Endothelial cell of umbilical vein (primary cell): ENCODE measurements around the gene IAPP. TPM values are rescaled to one million over a fixed set of nuclear protein-coding genes. Genes with fewer than 3 reads are reported as not detected.

ENCODE experiments used
- BruUV-seq: library from RNA; stranded (reverse); fragments of 400-500 nt; replicated peaks from 2 replicates; lab custom pipeline; 2021; lab: Mats Ljungman, UMichigan
- CTCF ChIA-PET: fragments of 300-600, 350-600 bp; sonication (Branson Sonifier 250); formaldehyde crosslinking; loops from one replicate; lab custom pipeline; 2021; ENCODE audit warnings: antibody characterized with exemption, inconsistent platforms; lab: Charles Lee
- POLR2A ChIA-PET: fragments of 300-600, 350-600 bp; sonication (Branson Sonifier 250); formaldehyde crosslinking; loops from one replicate; lab custom pipeline; 2021; ENCODE audit warnings: antibody characterized with exemption, inconsistent platforms; lab: Charles Lee
- DNase-seq: peaks from one replicate; pipeline ENCODE4 v3.0.0-alpha.2; 2011; ENCODE audit warnings: low read depth, low spot score
- FAIRE-seq: peaks from 2 replicates; lab custom pipeline; 2011; peaks lifted over from hg19 to GRCh38; lab: Jason Lieb, UNC
- H2AFZ ChIP-seq: 2 replicates; pipeline ENCODE4 v1.6.0; 2012; ENCODE audit warnings: low read depth, low read length, control low read depth, inconsistent platforms
- H3K27ac ChIP-seq: 2 replicates; pipeline ENCODE4 v1.5.1; 2011; ENCODE audit warnings: low read depth, mild to moderate bottlenecking, control low read depth, low read length, moderate library complexity; ENCODE audit not compliant: insufficient read depth
- H3K27me3 ChIP-seq, 2 experiments: 2 replicates each; pipeline versions ENCODE4 v1.6.0 to v1.6.1; 2011; ENCODE audit warnings: low read length in 2 of 2, mixed read lengths in 1 of 2; ENCODE audit not compliant: control insufficient read depth in 2 of 2, insufficient read depth in 2 of 2
- H3K36me3 ChIP-seq, 2 experiments: 2 replicates in 1 of 2; 3 replicates in 1 of 2; pipeline ENCODE4 v1.5.1; 2011; ENCODE audit warnings: low read length in 2 of 2, mild to moderate bottlenecking in 1 of 2, moderate library complexity in 1 of 2; ENCODE audit not compliant: control insufficient read depth in 2 of 2, insufficient read depth in 2 of 2; ENCODE audit errors: extremely low read depth in 1 of 2
- H3K4me1 ChIP-seq: 3 replicates; pipeline ENCODE4 v1.5.1; 2011; ENCODE audit warnings: mild to moderate bottlenecking, low read length; ENCODE audit not compliant: control insufficient read depth, insufficient read depth; ENCODE audit errors: extremely low read depth
- H3K4me2 ChIP-seq: 2 replicates; pipeline ENCODE4 v1.6.1; 2011; ENCODE audit warnings: low read length, control low read depth, mixed read lengths; ENCODE audit not compliant: insufficient read depth
- H3K4me3 ChIP-seq, 3 experiments: fragments of 200-600 bp in 1 of 3; sonication (generic), shearing (Covaris generic) in 1 of 3; replicated peaks in 1 of 3; 2 replicates each; pipeline ENCODE4 v1.5.1; 2011 to 2016; ENCODE audit warnings: control low read depth in 3 of 3, low read length in 3 of 3, mild to moderate bottlenecking in 2 of 3, inconsistent platforms in 1 of 3, low read depth in 1 of 3, moderate library complexity in 1 of 3; ENCODE audit not compliant: insufficient read depth in 1 of 3
- H3K79me2 ChIP-seq: 2 replicates; pipeline ENCODE4 v1.6.0; 2012; ENCODE audit warnings: low read length, inconsistent platforms; ENCODE audit not compliant: control insufficient read depth, insufficient read depth
- H3K9ac ChIP-seq: replicated peaks from 2 replicates; pipeline ENCODE3; 2011; ENCODE audit warnings: low read length, control low read depth; ENCODE audit not compliant: insufficient read depth; ENCODE audit errors: extremely low read depth
- H3K9me1 ChIP-seq: replicated peaks from 3 replicates; pipeline ENCODE4 v1.6.0; 2011; ENCODE audit warnings: mild to moderate bottlenecking, low read length; ENCODE audit not compliant: control insufficient read depth, insufficient read depth; ENCODE audit errors: extremely low read depth
- H3K9me3 ChIP-seq: replicated peaks from 2 replicates; pipeline ENCODE4 v1.5.1; 2012; ENCODE audit warnings: low read length, inconsistent platforms; ENCODE audit not compliant: control insufficient read depth, insufficient read depth
- H4K20me1 ChIP-seq: replicated peaks from 2 replicates; pipeline ENCODE3; 2011; ENCODE audit warnings: mild to moderate bottlenecking, low read length; ENCODE audit not compliant: control insufficient read depth, insufficient read depth; ENCODE audit errors: extremely low read depth
- CTCF ChIP-seq, 2 donors: IDR thresholded peaks; 1 replicate in 1 of 2; 2 replicates in 1 of 2; pipeline ENCODE4 v1.5.1; 2011; ENCODE audit warnings: low read length in 2 of 2, mild to moderate bottlenecking in 2 of 2, moderate library complexity in 2 of 2, control low read depth in 1 of 2, inconsistent platforms in 1 of 2, low read depth in 1 of 2; ENCODE audit not compliant: insufficient read depth in 1 of 2; ENCODE audit errors: extremely low read depth in 1 of 2
- EZH2 ChIP-seq: IDR thresholded peaks from 2 replicates; pipeline ENCODE4 v1.6.1; 2012; ENCODE audit warnings: borderline replicate concordance, low read depth, mild to moderate bottlenecking, moderate library complexity, low read length, inconsistent platforms; ENCODE audit not compliant: severe bottlenecking
- FOS ChIP-seq: IDR thresholded peaks from 2 replicates; pipeline ENCODE4 v1.6.1; 2011; ENCODE audit warnings: mild to moderate bottlenecking, low read length, moderate library complexity, borderline replicate concordance; ENCODE audit not compliant: insufficient read depth
- GATA2 ChIP-seq: IDR thresholded peaks from 2 replicates; pipeline ENCODE4 v1.7.0; 2011; ENCODE audit warnings: low read depth, mild to moderate bottlenecking, moderate library complexity, mixed read lengths, low read length; ENCODE audit not compliant: insufficient read length, insufficient read depth
- JUN ChIP-seq: IDR thresholded peaks from 2 replicates; pipeline ENCODE4 v1.6.1; 2011; ENCODE audit warnings: borderline replicate concordance, low read depth; ENCODE audit not compliant: insufficient read length, insufficient read depth
- MAX ChIP-seq: IDR thresholded peaks from 2 replicates; pipeline ENCODE4 v1.6.1; 2011; ENCODE audit not compliant: insufficient read depth, insufficient read length
- MYC ChIP-seq: IDR thresholded peaks from one replicate; pipeline ENCODE4 v1.6.1; 2011; ENCODE audit warnings: mild to moderate bottlenecking, low read depth, low read length
- POLR2A ChIP-seq: IDR thresholded peaks from 2 replicates; pipeline ENCODE4 v1.6.1; 2012; ENCODE audit warnings: low read depth, mild to moderate bottlenecking, control low read depth, low read length
- POLR2AphosphoS5 ChIP-seq: IDR thresholded peaks from 2 replicates; pipeline ENCODE4 v1.6.1; 2012; ENCODE audit warnings: low read depth, mild to moderate bottlenecking, control low read depth, low read length, moderate library complexity; ENCODE audit not compliant: insufficient read depth
- dilution Hi-C: fragments of 300-500 bp; cut with MboI; formaldehyde crosslinking; loops from one replicate; pipeline ENCODE4 v1.15.0; 2019; ENCODE audit warnings: low sequenced_read_pairs; ENCODE audit not compliant: extremely low pct_ligation_motif_present
- intact Hi-C: fragments of 100-400 bp; cut with micrococcal nuclease; formaldehyde crosslinking; loops from one replicate; pipeline ENCODE4 v1.10.0; 2022
- polyA plus RNA-seq, 4 experiments: library from polyadenylated mRNA; depleted of rRNA in 3 of 4; stranded (reverse) in 3 of 4; unstranded in 1 of 4; fragments of >200 nt; gene quantifications; 2 replicates each; pipeline versions ENCODE4 v1.2.1 to v1.2.3, GENCODE V29; 2011 to 2012; ENCODE audit warnings: missing spikeins in 1 of 4
- total RNA-seq: library from RNA; stranded (reverse); gene quantifications from 2 replicates; pipeline ENCODE4 v1.2.3, GENCODE V29; 2021

IAPP gene
- total and polyA plus RNA-seq, 2 donors (not counting 3 experiments of a cell fraction or from before 2014, with no cell fraction given) = not detected

GRCh38 chr12:21413369-21414277 lies 40.9 kb downstream of the IAPP start:
- no peak for FAIRE-seq
- no peak overlapping the region for H3K4me3 ChIP-seq
- dilution Hi-C loops = no loop called here

More at GRCh38 chr12:21413369-21414277, 40.9 kb downstream of the IAPP start:
- H3K27ac ChIP-seq = no peak overlapping the region
- BruUV-seq = no TSS peak
- CTCF ChIA-PET = interaction anchor here (1.6 kb wide), 1 partner anchor 24 kb away, joined by 5 read pairs; the partner anchor contains the start of gene PYROXD1
- no peaks in the 10 kb centered on the region for H3K36me3 ChIP-seq
- intact Hi-C loops = no loop called here
- H3K27me3 ChIP-seq = no peaks in the 10 kb centered on the region
- no peaks in the 10 kb centered on the region for H3K9me1 ChIP-seq
- peaks cover 23% of the 10 kb centered on the region for H3K4me1 ChIP-seq
- no peaks in the 10 kb centered on the region for H3K9me3 ChIP-seq
- POLR2A ChIA-PET = no interaction called here
- no peaks in the 10 kb centered on the region for H3K79me2 ChIP-seq
- no peak overlapping the region for H3K9ac ChIP-seq
- DNase-seq = no peak
- no peak overlapping the region for H3K4me2 ChIP-seq
- no peak for TF ChIP-seq MAX
- no peak for TF ChIP-seq CTCF (IDR thresholded peaks at IDR 0.05; ENCODE audit: extremely low read depth in 1 of 2, insufficient read depth in 1 of 2, low read depth in 1 of 2, low read length in 2 of 2)
- TF ChIP-seq GATA2 = no peak
- no peak for TF ChIP-seq FOS
- TF ChIP-seq POLR2A = no peak
- no peak for TF ChIP-seq JUN
- no peak for TF ChIP-seq POLR2AphosphoS5
- no peak for TF ChIP-seq MYC
- no peak for TF ChIP-seq EZH2
- no peak overlapping the region for H2AFZ ChIP-seq
- H4K20me1 ChIP-seq = no peaks in the 10 kb centered on the region
